GM19043 (cell line): ENCODE measurements around the gene BMP2K.
"Not testable (repeated sequence)": the region's sequence is repeated elsewhere in the genome, so short reads cannot be mapped to it uniquely, and the experiment has no call there.

Experiments used
- ATAC-seq: cut with Tn5 transposase; IDR thresholded peaks from one replicate; pipeline ENCODE4 v1.9.1; 2021; ENCODE audit warnings: low read depth; ENCODE audit not compliant: unreplicated experiment

Gene BMP2K

DNA sequence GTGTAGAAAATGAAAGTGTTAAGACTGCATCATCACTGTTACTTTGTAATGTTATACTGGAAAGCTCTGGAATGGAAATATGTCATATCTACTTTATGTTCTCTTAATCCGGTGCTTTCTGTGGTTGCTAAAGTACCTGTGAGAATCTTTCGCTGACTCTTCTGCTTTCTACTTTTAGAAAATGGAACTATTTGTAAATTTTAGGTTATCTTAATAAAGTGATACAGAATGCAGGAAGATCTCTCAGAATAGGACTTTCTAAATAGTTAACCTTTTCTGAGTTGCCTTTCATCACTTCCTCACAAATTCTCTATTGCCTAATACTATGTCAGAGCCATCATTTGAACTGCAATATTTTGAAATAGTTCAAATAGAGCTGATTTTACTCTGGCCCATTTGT lies 69.3 kb downstream of the BMP2K start:
- peak; percentile 66 for ATAC-seq

DNA sequence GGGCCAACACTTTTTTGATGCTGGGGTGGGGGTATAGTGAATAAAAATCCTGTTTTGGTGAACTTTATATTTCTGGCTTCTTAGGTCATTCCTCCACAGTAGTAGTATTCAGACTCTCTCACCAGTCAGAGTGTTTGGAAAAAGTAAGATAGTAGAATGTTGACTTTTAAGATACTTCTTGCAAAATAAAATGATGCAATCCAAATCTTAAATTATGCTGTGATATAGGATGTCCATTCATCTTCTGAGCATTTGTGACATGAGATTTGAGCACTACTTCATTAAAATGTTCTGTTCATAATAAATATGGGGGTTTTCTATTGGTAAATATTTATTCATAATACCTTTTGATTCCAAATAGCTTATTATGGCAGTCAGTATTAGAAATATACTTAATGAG lies 70.1 kb downstream of the BMP2K start:
- ATAC-seq = no peak

DNA sequence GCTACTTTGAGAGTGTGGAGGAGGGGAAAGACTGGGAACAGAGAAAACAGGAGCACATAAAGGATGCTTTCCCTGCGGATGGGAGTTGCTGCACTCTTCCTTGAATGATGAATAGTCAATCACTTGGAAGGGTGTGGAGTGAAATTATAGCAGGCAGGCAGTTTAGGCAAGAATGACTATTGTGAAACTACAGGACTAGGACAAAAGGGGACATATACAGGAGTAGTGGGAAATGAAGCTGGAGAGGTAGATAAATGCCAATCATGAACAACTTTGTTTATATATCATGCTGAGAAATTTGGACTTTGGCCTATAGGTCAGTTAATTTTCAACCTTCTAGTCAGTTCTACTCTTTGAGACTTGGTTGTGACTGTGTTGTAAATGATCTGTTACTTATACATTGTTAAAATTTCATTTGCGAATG lies 86.2 kb downstream of the BMP2K start:
- ATAC-seq = no peak

DNA sequence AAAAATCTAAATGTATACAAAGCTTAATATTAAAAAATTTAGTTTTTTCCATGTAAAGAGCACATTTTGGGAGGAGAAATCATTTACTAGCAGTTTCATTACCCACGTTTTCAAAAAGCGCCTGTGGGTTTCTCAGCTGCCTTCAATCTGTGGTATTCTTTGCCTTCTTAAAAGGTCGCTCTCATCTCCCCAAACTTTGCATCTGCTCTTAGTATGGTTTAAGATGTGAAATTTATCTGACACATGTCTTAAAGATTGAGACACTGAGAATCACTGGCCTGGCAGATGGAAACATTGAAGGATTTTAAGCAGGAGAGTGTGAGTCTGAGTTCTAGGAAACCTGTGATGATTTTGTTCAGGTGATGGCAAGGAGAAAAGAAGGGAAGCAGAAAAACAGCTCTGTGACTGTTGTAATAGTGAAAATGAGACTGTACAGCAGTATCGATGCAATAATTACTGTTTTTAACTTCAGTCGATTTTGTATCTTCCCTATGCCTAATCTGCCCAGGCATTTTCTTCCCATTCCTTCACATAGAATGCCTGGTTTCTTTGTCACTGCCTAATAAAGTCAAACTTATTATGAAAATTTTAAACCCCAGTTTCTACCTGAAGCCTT lies 87.2 kb downstream of the BMP2K start:
- peak; percentile 38 for ATAC-seq

DNA sequence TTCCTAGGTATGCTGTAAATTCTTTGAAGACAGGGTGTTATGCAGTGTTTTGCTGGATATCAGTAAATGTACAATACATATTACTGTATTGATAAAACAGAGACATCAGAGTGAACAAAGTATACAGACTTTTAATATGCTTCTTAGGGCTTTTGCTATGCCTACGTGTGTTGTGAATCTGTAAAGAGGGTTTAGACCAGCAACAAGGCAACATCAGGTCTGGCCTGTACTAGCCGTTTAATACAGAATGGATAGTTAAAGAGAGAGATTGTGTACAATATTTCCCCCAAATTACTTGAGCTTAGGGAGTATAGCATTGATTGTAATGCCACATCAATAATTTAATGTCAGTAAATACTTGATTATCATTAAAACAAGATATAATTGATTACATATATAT lies 87.8 kb downstream of the BMP2K start:
- no peak for ATAC-seq

DNA sequence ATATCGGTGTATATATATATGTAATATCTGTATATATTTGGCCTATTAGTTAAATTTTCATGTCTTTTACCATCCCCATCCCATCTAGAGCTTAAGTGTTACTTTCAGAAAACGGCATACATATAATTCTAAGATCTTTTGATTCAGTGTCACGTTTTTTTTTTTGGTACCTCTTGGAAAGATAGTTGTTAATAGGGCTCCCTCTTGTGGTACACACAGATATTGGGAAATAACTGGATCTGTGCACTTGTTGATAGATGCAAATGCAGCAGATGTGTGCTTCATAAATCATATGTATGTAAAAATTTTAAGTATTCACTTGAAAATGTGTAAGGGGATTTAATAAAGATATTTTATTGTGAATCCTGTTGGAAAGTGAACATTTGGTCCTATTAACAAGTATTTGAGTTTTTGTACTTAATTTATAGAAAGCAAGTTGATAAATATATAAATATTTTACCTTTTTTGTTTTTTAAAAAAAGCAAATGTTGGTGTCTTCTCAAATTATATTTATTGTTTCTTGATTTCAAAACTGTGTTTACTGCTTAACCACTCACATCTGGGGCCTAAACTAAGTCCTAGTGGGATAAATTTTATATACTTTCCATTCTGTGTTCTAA lies 88.4 kb downstream of the BMP2K start:
- ATAC-seq = peak; percentile 50

DNA sequence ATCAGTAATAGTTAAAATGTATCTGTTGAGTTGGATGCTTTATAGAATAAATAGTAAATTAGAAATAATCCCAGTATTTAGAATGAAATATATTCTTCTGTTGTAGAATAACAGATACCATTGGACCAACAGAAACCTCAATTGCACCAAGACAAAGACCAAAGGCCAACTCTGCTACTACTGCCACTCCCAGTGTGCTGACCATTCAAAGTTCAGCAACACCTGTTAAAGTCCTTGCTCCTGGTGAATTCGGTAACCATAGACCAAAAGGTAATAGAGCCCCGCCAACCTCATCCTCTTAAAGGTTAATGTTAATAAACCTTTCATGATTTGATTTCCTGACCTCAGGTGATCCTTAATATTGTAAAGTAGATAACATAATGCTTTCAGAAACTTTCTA lies 89.3 kb downstream of the BMP2K start:
- ATAC-seq = no peak

DNA sequence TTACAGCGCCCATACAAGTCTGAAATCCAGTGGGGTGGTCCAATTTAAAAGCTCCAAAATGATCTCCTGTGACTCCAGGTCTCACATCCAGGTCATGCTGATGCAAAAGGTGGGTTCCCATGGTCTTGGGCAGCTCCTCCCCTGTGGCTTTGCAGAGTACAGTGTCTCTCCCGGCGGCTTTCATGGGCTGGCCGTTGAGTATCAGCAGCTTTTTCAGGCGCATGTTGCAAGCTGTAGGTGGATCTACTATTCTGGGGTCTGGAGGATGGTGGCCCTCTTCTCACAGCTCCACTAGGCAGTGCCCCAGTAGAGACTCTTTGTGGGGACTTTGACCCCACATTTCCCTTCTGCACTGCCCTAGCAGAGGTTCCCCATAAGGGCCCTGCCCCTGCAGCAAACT lies 92.6 kb downstream of the BMP2K start:
- ATAC-seq = not testable (repeated sequence)

DNA sequence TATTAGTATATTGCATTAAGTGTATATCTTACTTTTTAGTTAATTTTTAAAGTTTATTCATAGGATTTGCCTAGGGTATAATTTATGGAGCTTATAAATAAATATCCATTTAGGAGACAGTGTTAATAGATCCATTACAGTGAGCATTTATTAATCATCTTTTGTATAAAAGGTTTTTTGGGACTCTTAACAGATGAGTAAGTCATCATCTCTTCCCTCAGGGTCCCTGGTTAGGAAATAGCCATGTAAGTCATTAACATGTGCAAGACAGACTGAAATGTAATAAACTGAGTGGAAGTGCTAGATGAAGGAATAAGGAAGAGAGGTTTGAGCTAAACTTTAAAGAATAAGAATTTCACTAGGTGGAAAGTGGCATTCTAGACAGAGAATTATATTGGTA lies 93.9 kb downstream of the BMP2K start:
- no peak for ATAC-seq

DNA sequence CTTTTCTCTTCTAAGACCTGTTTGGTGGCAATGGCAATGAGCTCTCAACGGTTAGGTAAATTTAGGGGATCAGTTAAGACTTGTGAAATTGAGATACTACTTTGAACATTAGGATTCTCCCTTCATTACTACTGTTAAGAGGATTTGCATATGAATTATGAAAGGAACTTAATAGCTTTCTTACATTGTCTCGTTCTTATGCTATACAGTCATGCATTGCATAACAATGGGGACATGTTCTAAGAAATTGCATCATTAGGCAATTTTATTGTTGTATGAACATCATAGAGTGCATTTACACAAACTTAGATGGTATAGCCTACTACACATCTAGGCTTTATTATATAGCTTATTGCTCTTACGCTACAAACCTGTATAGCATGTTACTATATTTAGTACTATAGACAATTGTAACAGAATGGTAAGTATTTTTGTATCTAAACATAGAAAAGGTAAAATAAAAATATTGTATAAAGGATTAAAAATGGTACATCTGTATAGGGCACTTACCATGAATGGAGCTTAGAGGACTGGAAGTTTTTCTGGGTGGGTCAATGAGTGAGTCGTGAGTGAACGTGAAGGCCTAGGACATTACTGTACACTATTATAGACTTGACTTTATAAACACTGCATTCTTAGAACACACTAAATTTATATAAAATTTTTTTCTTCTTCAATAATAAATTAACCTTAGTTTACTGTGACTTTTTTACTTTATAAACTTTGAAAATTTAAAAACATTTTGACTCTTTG lies 100.6 kb downstream of the BMP2K start:
- ATAC-seq = no peak

DNA sequence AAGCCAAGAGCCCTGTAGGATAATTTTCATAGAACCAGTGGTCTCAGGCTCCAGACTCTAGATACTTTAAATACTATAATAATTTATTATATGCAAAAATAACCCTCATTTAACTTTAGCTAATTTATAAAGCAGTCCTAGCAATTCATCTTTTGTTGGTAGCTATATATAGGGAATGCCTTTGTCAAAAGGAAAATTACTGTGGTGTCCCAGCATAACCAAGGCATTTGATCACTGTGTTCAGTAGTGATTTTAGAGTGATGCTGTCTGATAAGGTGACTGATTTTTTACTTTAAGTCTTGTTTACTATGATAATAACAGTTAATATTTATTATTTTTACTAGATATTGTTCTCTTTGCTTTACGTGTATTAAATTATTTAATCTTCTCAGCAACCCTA lies 101.9 kb downstream of the BMP2K start:
- no peak for ATAC-seq

DNA sequence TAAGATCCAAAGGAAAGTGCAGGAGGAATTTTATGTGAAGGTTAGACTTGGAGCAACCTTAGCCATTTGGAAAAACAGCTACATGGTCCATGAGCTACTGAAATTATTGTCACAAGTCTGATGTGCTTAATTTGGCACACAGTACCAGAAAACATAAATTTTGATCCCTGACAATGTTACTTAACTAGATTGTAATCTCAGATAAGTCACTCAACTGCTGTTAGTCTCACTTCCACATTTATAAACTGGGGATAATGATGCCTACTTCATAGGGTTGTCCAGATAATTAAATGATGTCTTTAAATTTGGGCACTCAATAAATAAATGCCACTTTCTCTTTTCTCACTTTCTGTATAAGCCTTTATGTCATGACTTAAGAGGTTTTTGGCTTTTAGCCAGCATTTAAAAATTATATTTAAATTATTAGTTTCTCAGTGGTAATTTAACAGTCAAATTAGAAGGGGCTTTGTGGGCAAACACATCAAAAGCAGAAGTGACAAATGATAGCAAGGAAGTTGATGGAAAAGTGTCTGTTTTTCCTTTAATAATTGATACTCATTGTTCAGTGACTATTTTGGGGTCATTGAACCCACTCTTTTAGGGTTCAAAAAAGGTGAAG lies 104.8 kb downstream of the BMP2K start:
- no peak for ATAC-seq

DNA sequence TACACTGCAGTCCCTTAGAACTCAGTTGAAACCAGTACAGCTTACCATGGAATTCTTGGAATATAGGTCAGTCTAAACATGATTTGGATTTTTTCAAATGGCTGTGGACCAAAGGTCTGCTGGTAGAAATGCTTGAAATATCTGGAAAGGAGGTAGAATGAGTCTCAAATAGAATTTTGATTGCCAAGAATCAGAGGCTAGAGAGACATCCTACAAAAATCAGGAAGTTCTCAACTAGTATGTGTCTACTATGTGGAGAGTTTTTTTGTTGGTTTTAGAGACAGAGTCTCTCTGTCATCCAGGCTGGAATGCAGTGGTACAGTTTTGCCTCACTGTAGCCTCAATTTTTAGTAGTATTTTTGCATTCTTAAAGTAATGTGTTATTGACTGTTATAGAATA lies 109.4 kb downstream of the BMP2K start:
- ATAC-seq = no peak

DNA sequence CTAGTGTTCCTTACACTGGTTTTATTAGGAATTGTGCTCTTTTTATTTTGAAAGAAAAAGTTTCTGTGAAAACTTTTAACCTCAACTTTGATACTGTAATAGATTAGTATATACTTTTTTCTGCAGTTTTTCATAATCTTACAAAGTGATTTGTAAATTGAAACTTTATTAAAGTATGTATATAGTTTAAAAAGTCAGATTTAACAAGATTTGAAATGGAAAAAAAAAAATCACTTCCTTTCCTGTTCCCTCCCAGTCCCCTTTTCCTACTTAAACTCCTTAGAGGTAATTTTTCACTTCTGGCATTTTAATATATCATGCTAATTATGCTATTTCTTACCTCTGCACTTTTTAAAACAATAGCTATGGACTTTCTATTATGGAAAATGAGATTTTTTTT lies 113.8 kb downstream of the BMP2K start:
- ATAC-seq = no peak

DNA sequence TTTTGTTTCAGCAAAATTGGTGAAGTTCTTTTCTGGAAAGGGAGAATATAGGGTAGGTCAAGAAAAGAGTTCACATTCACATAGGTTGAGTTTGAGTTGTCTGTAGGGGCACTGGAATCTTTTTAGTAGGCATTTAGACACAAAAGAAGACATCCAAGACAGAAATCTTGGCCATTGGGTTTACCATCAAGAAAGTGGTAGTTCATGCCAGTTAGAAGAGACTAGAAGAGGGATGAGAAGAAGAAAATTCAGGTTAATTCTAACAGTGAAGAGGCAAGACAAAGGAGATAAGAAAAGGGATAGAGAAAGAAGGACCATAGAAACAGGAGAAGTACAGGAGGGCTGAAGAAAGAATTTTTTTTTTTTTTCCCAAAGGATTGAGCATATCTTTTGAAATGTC lies 123.2 kb downstream of the BMP2K start:
- ATAC-seq = no peak

DNA sequence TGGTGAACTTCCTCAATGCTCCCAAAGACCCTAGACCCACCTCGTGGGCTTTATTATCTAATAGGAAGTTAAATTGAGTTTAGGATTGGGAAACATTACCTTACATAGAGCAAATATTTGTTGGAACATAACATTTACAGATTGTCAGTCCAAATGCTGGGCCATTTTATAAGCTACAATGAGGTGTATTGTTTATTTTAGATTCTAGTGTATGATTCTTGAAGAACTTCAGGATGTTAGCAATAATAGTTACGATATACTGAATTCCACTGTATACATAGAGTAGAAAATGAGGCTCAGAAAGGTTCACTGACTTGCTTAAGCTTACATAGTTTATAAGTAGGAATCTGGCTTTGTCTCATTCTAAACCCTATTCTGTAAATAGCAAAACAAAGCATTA lies 125.7 kb downstream of the BMP2K start:
- ATAC-seq = no peak

DNA sequence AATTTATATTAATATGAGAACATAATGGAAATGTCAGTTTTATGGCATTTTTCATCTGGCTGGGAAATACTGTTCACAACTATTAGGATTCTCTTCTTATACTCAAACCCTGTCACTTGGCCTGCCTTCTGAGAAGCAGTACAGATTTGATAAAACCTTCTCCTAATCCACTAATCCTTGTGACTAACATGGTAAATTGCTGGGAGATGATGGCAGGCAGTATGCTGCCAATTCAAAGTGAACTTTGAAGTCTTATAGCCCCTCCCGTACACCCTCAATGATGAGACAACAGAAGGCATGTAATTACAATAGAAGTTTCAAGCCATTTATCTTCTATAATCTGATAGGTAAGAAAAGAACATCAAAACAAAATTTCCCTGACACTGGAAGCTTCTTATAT lies 126.1 kb downstream of the BMP2K start:
- ATAC-seq = no peak

DNA sequence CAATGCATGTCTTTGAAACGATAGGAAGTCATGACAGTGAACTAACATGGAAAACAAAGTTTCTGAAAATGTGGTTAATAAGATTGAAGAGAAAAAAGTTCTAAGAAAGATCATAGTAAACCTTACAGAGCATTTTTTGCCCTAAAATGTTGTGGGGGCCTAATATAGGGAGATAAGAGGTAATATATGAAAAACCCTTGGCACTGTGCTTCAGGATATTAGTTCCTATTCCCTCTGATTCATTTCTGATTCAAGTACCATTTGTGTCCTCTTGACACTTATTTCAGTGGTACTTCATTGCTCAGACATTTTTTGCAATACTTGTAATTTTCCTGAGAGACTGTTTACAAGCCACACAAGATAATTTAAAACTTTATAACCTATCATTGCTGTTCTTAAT lies 128.0 kb downstream of the BMP2K start:
- no peak for ATAC-seq

DNA sequence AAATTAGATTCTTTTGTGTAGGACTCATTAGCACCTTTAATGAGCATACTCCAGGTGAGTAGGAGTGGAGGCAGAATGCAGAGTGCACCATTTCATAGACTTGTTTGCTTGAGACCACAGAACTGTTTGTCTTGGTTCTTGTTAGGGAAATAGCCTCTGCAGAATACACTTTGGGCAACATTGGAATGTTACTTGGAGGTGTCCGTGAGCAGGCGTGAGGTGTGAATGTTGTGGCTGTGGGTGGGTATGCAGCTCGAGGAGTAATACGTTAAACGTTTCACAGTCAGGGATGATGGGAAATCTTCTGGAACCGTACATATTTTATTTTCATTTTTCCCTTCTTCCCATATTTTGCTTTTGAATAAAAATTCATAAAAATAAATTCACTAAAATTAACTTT lies 131.5 kb downstream of the BMP2K start:
- no peak for ATAC-seq

DNA sequence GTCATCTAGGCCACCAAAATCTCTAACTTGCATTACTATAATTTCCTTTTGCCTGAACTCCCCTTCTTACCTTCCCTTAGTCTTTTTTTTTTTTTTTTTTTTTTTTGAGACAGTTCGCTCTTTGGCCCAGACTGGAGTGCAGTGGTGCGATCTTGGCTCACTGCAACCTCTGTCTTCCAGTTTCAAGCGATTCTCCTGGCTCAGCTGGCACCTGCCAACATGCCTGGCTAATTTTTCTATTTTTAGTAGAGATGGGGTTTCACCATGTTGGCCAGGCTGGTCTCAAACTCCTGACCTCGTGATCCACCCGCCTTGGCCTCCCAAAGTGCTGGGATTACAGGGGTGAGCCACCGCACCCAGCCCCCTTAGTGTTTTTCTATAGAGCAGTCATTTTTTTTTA lies 132.8 kb downstream of the BMP2K start:
- not testable (repeated sequence) for ATAC-seq

DNA sequence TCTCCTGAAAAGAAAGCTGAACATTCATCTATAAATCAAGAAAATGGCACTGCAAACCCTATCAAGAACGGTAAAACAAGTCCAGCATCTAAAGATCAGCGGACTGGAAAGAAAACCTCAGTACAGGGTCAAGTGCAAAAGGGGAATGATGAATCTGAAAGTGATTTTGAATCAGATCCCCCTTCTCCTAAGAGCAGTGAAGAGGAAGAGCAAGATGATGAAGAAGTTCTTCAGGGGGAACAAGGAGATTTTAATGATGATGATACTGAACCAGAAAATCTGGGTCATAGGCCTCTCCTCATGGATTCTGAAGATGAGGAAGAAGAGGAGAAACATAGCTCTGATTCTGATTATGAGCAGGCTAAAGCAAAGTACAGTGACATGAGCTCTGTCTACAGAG lies 134.5 kb downstream of the BMP2K start:
- ATAC-seq = no peak

DNA sequence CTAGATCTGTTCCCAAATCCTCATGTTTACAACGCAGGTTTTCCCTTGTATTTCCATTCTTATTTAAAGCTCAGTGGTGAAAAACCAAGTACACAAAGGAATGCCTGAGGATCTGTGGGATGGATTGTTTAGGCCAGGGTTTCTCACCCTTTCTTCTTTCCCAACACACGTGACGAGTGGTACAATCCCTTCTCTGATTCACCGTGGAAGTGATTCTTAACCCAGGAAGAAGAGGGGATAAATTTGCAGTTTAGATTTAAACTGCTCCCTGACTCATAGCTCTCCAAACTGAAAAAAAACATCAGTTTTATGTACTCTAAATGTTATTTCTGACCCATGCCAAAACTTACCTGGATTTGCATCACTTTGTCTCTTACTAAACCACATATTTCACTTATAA lies 146.1 kb downstream of the BMP2K start:
- ATAC-seq = no peak
